Measurements from ENCODE around the gene CHSY3. TPM values are rescaled to one million over a fixed set of nuclear protein-coding genes. Genes with fewer than 3 reads are reported as not detected.

The CHSY3 gene
- total RNA-seq, 4 donors from 2014 or later, result 0.77 to 22.1 (median 2.8) TPM; not detected in 1

DNA sequence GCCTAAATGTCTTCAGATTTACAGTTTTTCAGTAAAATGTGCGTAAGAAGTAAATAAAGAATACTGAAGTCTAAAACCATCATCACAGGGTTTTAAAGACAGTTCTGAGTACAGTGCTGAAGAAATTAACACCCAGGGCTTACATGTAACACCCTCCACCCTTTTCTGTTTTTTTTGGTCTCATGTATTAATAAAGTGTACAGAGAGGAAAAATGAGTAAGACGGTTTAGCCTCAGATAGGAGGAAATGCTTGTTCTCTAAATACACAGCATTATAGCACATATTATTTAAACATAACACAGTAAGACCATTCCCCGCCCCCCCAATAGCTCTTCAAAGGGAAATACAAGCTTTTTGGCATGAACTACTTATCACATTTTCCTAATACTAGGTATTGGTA is 119.3 kb downstream of the CHSY3 start:
- no peaks in the 10 kb centered on the region for H3K36me3 ChIP-seq
- H3K27ac ChIP-seq, result no peak overlapping the region
- intact Hi-C loops (cut with DNase I; ENCODE audit: low total_unique reads), result no loop called here

DNA sequence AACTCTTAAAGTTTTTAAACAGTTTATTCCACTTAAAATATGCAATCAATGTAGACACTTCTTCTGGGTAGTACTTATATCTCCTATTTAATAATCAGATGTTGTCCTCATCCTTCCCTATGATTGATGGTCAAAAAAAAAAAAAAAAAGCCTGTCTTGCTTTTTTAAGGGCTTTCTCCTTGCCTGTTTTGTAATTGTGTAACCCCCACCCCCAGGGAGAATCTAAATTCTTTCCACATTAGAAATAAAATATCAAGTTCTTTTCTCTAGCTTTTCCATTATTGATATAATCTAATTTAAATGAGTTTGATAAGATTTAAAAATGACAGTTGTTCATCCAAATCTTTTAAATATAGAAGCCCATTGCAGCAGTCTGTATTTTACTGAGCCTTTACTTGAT is 119.7 kb downstream of the CHSY3 start:
- DNase-seq, result no peak
- Histone ChIP-seq H3K4me3 (no peak overlapping the region), H3K9me3 (no peaks in the 10 kb centered on the region), H3K4me1 (no peaks in the 10 kb centered on the region), H3K27ac (no peak overlapping the region), H3K27me3 (no peaks in the 10 kb centered on the region), H3K36me3 (no peaks in the 10 kb centered on the region)
- no peak for TF ChIP-seq POLR2A (IDR thresholded peaks at IDR 0.05)
- TF ChIP-seq, protein P1, sequence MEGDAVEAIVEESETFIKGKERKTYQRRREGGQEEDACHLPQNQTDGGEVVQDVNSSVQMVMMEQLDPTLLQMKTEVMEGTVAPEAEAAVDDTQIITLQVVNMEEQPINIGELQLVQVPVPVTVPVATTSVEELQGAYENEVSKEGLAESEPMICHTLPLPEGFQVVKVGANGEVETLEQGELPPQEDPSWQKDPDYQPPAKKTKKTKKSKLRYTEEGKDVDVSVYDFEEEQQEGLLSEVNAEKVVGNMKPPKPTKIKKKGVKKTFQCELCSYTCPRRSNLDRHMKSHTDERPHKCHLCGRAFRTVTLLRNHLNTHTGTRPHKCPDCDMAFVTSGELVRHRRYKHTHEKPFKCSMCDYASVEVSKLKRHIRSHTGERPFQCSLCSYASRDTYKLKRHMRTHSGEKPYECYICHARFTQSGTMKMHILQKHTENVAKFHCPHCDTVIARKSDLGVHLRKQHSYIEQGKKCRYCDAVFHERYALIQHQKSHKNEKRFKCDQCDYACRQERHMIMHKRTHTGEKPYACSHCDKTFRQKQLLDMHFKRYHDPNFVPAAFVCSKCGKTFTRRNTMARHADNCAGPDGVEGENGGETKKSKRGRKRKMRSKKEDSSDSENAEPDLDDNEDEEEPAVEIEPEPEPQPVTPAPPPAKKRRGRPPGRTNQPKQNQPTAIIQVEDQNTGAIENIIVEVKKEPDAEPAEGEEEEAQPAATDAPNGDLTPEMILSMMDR (IDR thresholded peaks at IDR 0.05), result no peak
- intact Hi-C loops (cut with DNase I; ENCODE audit: low total_unique reads), result no loop called here

More for the DNA sequence above, 119.3 kb downstream of the CHSY3 start:
- Histone ChIP-seq H3K9me3 (no peaks in the 10 kb centered on the region), H3K27me3 (no peaks in the 10 kb centered on the region), H3K4me1 (no peaks in the 10 kb centered on the region), H3K4me3 (no peak overlapping the region)
- no peak for TF ChIP-seq POLR2A (IDR thresholded peaks at IDR 0.05)
- TF ChIP-seq, protein P1 (IDR thresholded peaks at IDR 0.05), result no peak
- no peak for DNase-seq

DNA sequence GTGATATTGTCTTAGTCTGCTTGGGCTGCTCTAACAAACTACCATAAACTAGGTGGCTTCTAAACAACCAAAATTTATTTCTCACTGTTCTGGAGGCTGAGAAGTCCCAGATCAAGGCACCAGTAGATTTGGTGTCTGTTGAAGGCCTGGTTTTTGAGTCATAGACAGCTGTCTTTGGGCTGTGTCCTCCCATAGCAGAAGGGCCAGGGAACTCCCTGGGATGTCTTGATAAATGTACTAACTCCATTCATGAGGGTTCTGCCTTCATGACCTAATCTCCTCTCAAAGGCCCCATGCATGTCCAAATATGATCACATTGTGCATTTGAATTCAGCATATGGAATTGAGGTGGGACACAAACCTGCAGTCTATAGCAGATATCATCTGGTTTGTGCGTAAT is 121.2 kb downstream of the CHSY3 start:
- no peaks in the 10 kb centered on the region for H3K9me3 ChIP-seq
- no peak overlapping the region for H3K27ac ChIP-seq
- TF ChIP-seq, protein P1 (IDR thresholded peaks at IDR 0.05), result no peak
- TF ChIP-seq POLR2A (IDR thresholded peaks at IDR 0.05), result no peak
- intact Hi-C loops (cut with DNase I; ENCODE audit: low total_unique reads), result no loop called here
- H3K4me1 ChIP-seq, result no peaks in the 10 kb centered on the region
- H3K27me3 ChIP-seq, result no peaks in the 10 kb centered on the region
- DNase-seq, result no peak
- no peaks in the 10 kb centered on the region for H3K36me3 ChIP-seq
- no peak overlapping the region for H3K4me3 ChIP-seq

DNA sequence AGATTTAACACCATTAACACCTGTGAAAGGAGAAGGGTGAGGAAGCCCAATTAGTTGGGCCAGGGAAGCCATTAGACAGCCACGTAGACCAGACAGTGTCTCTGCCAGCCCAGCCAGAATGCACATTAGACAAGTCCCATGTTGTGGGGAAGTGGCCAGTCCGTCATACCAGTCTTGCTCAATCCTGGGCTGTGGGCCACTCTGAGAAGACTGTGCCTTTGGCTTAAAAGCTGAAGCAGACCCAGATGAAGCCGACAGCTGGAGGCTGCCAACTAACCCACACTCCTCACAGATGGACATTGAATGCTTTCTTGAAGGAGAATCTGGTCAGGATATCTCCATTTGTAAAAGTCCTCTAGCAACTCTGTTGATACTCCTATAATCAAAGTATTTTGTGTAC is 128.5 kb downstream of the CHSY3 start:
- Histone ChIP-seq H3K9me3 (no peaks in the 10 kb centered on the region), H3K36me3 (no peaks in the 10 kb centered on the region), H3K4me3 (no peak overlapping the region), H3K27ac (no peak overlapping the region), H3K27me3 (no peaks in the 10 kb centered on the region), H3K4me1 (no peaks in the 10 kb centered on the region)
- TF ChIP-seq, protein P1 (IDR thresholded peaks at IDR 0.05), result no peak
- TF ChIP-seq POLR2A (IDR thresholded peaks at IDR 0.05), result no peak
- no peak for DNase-seq
- intact Hi-C loops (cut with DNase I; ENCODE audit: low total_unique reads), result no loop called here

DNA sequence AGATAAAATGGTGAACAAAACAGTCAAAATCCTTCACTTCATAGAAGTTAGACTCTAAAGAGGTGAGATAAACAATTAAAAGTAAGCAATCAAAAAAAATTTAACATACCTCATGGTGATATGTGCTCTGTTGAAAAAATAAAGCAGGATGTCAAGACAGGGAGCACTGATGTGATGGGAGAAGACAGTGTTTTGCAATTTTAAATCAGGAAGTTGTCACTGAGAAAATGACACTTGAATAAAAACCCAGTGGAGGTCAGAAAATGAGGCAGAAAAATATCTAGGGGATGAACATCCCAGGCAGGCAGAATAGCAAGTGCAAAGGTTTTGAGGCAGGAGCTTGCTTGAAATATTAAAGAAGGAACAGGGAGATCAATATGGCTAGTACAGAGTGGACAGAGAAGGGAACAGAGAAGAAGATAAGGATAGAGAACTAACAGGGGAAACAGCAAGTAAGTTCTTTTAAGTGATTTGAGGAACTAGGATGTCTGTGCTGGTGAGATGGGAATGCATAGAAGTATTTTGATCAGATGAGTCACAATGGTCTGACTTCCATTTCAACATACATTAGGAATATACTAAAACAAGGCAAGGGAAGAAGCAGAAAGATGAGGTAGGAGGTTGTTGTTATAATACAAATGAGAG is 130.4 kb downstream of the CHSY3 start:
- intact Hi-C loops (cut with DNase I; ENCODE audit: low total_unique reads), result no loop called here
- no peak overlapping the region for H3K4me3 ChIP-seq
- H3K36me3 ChIP-seq, result no peaks in the 10 kb centered on the region

More for the DNA sequence above, 130.4 kb downstream of the CHSY3 start:
- H3K27ac ChIP-seq, result no peak overlapping the region
- no peaks in the 10 kb centered on the region for H3K9me3 ChIP-seq
- no peak for DNase-seq
- no peaks in the 10 kb centered on the region for H3K4me1 ChIP-seq
- H3K27me3 ChIP-seq, result no peaks in the 10 kb centered on the region
- TF ChIP-seq, protein P1 (IDR thresholded peaks at IDR 0.05), result no peak
- TF ChIP-seq POLR2A (IDR thresholded peaks at IDR 0.05), result no peak
